ENCODE results near the gene SYTL2.

DNA sequence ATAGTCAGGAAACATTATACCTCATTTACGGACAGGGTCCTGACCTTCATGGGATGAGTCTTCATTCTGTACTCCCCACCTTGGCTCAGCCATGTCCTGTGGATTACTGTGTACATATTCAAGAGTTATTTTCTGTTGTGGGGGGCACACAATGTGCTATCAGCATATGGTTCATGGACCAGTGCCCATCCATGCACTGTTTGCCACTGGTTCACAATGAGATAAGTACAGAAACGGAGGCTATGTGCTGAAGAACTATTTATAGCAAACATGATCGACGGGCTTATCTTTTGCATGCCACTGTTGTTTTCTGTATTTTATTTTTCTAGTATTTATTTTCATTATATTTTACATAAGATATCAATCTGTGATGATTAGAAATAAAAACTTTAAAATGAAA lies 68.6 kb downstream of the SYTL2 start:
- TF ChIP-seq, protein P1, sequence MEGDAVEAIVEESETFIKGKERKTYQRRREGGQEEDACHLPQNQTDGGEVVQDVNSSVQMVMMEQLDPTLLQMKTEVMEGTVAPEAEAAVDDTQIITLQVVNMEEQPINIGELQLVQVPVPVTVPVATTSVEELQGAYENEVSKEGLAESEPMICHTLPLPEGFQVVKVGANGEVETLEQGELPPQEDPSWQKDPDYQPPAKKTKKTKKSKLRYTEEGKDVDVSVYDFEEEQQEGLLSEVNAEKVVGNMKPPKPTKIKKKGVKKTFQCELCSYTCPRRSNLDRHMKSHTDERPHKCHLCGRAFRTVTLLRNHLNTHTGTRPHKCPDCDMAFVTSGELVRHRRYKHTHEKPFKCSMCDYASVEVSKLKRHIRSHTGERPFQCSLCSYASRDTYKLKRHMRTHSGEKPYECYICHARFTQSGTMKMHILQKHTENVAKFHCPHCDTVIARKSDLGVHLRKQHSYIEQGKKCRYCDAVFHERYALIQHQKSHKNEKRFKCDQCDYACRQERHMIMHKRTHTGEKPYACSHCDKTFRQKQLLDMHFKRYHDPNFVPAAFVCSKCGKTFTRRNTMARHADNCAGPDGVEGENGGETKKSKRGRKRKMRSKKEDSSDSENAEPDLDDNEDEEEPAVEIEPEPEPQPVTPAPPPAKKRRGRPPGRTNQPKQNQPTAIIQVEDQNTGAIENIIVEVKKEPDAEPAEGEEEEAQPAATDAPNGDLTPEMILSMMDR (IDR thresholded peaks at IDR 0.05): no peak
- no peak for TF ChIP-seq POLR2A (IDR thresholded peaks at IDR 0.05)

Measured in right lobe of liver (tissue), 4 donors.